ENCODE measurements around the gene FHL2.

The FHL2 gene

GRCh38 chr2:105422801-105423200 lies 23.9 kb upstream of the FHL2 start:
- no peak for DNase-seq (ENCODE audit: low read depth in 2 of 2)

GRCh38 chr2:105421053-105421452 lies 22.2 kb upstream of the FHL2 start:
- DNase-seq (ENCODE audit: low read depth in 2 of 2), result no peak

GRCh38 chr2:105418522-105418921 lies 19.7 kb upstream of the FHL2 start:
- no peak for DNase-seq (ENCODE audit: low read depth in 2 of 2)

GRCh38 chr2:105417857-105418436 lies 19.1 kb upstream of the FHL2 start:
- no peak for DNase-seq (ENCODE audit: low read depth in 2 of 2)

GRCh38 chr2:105416156-105416555 lies 17.3 kb upstream of the FHL2 start:
- DNase-seq (ENCODE audit: low read depth in 2 of 2), result no peak

- DNase-seq (ENCODE audit: low read depth in 2 of 2), result no peak
Measured at GRCh38 chr2:105415007-105415406, 16.2 kb upstream of the FHL2 start.

GRCh38 chr2:105413206-105413605 lies 14.4 kb upstream of the FHL2 start:
- DNase-seq (ENCODE audit: low read depth in 2 of 2), result no peak

- DNase-seq (ENCODE audit: low read depth in 2 of 2), result no peak
Measured at GRCh38 chr2:105412584-105412983, 13.7 kb upstream of the FHL2 start.

GRCh38 chr2:105411720-105412407 lies 13.0 kb upstream of the FHL2 start:
- no peak for DNase-seq (ENCODE audit: low read depth in 2 of 2)

GRCh38 chr2:105410554-105410953 lies 11.7 kb upstream of the FHL2 start:
- DNase-seq (ENCODE audit: low read depth in 2 of 2), result no peak

- DNase-seq (ENCODE audit: low read depth in 2 of 2), result no peak
Measured at GRCh38 chr2:105409717-105410116, 10.9 kb upstream of the FHL2 start.

GRCh38 chr2:105407946-105408743 lies 9.3 kb upstream of the FHL2 start:
- DNase-seq (ENCODE audit: low read depth in 2 of 2), result no peak

GRCh38 chr2:105406221-105406620 lies 7.4 kb upstream of the FHL2 start:
- no peak for DNase-seq (ENCODE audit: low read depth in 2 of 2)

- DNase-seq (ENCODE audit: low read depth in 2 of 2), result no peak
Measured at GRCh38 chr2:105405291-105405690, 6.4 kb upstream of the FHL2 start.

GRCh38 chr2:105404736-105405135 lies 5.9 kb upstream of the FHL2 start:
- no peak for DNase-seq (ENCODE audit: low read depth in 2 of 2)

GRCh38 chr2:105403783-105404698 lies 5.2 kb upstream of the FHL2 start:
- no peak for DNase-seq (ENCODE audit: low read depth in 2 of 2)

- DNase-seq (ENCODE audit: low read depth in 2 of 2), result no peak
Measured at GRCh38 chr2:105403241-105403782, 4.5 kb upstream of the FHL2 start.

- no peak for DNase-seq (ENCODE audit: low read depth in 2 of 2)
Measured at GRCh38 chr2:105402809-105403208, 4.0 kb upstream of the FHL2 start.

GRCh38 chr2:105401867-105402266 lies 3.0 kb upstream of the FHL2 start:
- no peak for DNase-seq (ENCODE audit: low read depth in 2 of 2)

- DNase-seq (ENCODE audit: low read depth in 2 of 2), result no peak
Measured at GRCh38 chr2:105400138-105400540, 1.3 kb upstream of the FHL2 start.

- no peak for DNase-seq (ENCODE audit: low read depth in 2 of 2)
Measured at GRCh38 chr2:105399207-105399861, 483 bp upstream of the FHL2 start.
